HG03460 (cell line): ENCODE results near the gene REXO1.

Experiments
- ATAC-seq: cut with Tn5 transposase; IDR thresholded peaks from one replicate; pipeline ENCODE4 v1.9.1; 2021; ENCODE audit not compliant: unreplicated experiment

REXO1 gene

GRCh38 chr19:1768918-1769644, 79.2 kb downstream of the REXO1 start:
- ATAC-seq = no peak

DNA sequence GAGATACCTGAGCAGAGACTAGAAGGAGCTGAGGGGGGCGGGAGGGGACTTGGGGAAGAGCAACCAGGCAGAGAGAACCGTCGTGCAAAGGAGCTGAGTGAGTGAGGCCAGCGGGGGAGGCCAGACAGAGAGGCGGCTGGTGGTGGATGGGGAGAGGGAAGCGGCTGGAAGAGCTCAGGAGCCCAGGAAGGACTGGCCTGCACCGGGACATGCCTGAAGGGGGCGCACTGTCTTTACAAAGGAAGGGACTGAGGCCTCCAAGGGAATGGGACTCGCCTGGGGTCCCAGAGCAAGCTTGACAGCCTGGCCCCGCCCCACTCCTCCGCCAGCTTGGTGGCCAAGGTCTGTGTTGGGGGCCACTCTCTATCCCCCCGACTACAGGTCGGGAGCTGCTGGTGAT, 80.0 kb downstream of the REXO1 start:
- no peak for ATAC-seq

DNA sequence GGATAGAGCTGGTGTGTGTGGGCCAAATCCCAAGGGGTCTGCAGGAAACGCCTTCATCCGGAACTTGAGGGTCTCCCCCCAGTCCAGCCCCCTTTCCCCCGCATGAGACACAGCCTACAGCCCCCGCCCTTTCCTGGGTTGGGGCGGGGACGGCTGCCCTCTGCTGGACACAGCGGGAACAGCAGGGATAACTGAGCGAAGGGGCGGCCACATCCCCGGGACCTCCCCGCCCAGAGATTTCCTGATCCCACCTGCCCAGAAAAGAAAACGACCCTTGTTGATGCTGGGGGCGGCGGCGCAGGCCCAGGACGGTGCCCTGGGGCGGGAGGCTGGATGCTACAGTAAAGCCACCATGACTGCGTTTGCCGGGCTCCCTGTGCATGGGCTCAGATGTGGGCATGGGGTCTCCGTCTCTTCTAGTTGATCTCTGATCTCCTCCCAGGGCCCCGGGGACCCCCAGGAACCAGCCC, 80.8 kb downstream of the REXO1 start:
- ATAC-seq = no peak

GRCh38 chr19:1766800-1767352, 81.4 kb downstream of the REXO1 start:
- ATAC-seq = no peak

DNA sequence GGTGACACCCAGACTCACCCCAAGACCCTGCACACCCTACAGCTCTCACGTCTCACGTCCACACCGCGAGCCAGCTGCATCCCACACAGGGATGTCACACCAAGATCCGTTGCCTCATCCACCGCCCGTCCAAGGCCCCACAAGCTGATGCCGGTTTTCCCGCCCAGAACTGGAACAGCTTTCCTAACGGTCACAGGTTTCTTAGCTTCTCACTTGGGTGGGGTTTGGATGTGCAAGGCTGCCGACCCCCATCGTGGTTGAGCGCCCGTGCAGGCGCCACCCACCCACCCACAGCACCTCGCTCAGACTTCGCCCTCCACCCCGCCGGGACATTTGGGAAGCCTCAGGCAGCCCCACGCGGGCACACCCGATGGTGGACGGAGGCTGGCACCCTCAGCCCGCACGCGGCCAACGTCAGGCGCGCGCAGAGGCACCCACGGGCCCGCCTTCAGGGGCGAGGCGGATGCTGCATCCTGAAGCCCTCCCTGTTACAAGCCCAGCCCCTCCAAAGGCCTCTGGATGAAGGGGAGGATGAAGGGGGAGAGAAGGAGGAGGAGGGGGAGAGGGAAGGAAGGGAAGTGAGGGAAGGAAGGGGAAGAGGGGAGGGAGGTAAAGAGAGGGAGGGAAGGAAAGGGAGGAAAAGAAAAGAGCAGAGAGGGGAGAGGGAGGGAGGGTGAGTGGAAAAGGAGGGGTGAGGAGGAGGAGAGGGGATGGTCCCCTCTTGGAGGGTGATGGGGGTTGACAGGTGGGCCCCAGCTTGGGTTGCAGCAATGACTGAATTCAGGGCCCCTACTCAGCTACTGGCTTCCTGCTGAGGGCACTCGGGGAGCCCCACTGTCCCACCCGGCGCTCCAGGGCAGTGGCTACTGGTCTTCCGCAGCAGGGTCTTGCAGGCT, 82.1 kb downstream of the REXO1 start:
- ATAC-seq = no peak
